Kasumi-1 (cell line): Measurements from ENCODE around the gene PODXL.
"Not testable (repeated sequence)": the region's sequence is repeated elsewhere in the genome, so short reads cannot be mapped to it uniquely, and the experiment has no call there.

ENCODE experiments used
- DNase-seq, 2 experiments: peaks; one replicate each; lab custom pipeline; 2025; lab: John Stamatoyannopoulos, UW

The PODXL gene

DNA sequence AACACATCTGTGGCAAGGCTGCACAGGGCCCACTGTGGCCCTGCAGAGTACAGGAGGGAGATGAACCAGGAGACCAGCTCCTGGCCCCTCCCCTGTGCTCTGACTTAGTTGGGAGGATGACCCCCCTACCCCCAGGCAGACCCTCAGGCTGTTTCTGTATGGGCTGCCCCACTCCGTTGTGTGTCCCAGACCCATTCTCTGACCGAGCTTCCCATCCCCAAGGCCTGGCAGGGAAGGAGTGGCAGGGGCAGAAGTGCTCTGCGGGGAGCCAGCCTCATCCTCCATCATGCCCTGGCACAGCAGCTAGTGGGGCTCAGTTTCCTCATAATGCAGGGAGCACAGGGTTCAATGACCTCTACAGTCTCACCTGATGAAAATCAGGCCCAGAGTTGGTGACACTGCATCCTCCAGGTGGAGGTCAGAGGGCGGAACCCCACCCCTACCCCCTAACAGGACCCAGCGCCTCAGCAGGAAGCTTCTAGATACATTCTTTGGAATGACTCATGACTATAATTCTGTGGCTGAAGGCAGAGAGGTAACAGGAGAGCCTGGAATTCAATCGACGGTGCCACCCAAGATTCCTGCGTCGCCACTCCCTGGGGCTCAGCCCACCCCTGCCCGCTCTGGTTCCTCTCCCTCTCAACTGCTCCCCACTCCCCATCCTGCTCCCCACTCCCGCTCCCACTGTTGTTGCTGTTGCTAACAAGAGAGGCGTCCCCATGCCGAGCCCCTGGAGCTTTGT is 18.2 kb downstream of the PODXL start:
- no peak for DNase-seq

DNA sequence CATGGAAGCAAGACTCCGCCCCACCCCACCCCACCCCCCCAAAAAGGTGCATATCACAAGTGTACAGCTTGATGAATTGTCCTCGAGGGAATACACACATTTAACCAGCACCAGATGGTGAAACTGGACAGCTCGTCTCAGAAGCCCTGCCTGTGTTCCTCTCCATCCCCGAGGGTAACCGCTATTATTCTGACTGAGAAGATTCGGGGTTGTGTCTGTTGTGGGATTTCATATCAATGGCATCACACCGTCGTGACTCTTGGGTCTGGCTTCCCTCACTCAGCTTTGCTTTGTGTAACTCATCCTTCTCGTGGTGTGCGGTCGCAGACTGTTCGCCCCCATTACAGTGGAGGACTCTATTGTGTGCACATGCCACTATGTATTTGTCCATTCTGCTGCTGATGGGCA is 18.9 kb downstream of the PODXL start:
- DNase-seq: no peak

DNA sequence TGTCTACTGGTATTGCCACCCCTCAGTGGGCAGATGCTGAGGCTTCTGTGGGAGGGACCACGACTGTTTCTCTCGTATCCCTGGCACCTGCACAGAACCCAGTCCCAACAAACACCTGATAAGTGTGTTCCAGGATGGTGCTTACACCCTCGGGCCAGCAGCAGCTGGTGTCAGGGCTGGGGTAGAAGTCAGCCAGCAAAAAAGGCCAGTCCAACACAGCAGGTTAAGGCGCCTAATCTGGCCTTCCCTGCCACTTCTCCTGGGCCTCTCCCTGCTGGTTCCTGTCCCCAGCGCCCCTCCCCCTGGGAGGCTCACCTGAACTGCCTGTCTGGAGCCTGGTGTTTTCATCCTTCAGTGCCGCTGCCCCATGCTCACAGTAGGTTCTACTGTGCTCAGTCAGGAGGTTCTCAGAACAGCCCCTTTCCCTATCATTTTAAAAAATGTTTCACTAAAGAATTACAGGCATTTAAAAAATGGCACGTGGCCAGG is 20.0 kb downstream of the PODXL start:
- DNase-seq: no peak

DNA sequence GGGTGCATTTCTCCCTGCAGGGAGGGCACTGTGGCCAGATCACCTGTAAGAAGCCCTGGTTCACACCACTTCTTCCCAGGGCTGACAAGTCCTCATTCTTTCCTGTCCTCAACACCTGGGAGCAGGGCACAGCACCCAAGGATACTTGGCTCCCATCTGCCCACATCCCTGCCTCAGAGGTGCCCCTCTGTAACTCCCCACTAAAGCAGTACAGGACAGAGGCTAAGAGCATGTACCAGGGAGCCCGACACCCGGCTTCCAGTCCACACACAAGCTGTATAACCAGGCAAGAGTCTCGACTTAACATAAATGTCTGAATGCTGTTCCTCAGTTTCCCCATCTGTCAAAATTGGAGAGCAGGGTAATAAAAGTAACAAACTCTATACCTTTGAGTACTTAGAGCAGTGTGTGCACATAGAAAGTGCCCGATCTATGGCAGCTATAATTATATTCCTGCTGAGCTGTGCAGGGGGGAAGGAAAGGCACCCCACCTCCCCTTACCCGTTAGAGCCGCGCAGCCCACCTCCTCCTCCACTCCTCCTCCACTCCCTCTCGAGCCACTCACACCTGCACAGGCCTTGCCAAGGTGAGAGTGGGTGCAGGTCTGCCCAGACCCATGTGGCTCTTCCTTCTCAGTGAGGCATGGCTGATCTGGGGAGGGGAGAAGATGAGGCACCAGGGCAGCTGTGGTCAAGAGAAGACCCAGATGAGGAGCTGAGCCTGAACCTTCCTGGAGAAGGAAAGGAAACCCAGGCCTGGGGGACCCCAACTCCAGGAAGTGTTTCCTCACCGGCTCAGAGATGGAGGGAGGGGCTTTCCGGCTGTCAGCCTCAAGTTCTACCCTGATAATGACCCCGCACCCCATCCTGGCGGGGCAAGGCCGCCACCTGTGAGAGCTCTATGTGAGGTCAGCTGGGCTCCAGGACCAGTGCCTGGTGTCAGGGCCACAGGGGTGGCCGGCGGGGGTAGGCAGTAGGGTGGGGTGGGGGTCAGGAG is 22.6 kb downstream of the PODXL start:
- DNase-seq: no peak

DNA sequence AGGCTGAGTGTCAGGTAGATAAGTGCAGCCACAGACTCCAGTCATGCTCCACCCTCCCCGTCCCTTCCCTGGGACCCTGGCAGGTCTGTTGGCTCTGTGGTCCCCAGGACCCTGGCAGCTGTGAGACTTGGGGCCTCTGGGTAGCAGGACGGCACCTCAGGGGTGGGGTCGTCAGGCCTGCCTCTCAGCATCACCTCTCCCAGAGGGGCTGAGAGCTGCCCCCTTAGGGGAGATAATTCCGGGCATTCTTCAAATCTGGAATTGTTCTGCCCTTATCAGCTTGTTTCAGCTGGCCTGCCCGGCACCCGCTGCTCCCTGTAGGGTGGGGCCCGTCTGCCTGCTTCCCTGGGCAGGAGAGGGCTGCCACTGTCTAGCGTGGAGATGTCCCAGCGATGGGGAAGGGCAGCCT is 23.3 kb downstream of the PODXL start:
- DNase-seq: no peak

DNA sequence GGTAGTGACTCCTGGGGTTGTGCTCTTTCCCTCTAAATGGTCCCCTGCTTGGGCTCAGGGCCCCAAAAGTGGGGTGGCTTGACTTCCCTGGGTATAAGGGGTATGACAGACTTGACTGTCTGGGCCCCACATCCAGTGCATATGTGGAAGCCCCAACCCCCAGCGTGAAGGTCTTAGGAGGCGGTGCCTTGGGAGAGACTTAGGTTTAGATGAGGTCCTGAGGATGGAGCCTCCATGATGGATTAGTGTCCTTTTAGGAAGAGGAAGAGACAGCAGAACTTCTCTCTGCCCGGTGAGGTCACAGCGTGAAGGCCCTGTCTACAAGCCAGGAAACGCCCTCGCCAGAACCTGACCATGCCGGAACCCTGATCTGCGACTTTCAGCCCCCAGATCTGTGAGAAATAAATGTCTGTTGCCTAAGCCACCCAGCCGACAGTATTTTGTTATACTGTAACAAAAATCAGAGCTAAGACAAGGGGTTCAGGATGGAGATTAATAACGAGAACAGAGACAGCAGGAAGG is 23.8 kb downstream of the PODXL start:
- DNase-seq: no peak

DNA sequence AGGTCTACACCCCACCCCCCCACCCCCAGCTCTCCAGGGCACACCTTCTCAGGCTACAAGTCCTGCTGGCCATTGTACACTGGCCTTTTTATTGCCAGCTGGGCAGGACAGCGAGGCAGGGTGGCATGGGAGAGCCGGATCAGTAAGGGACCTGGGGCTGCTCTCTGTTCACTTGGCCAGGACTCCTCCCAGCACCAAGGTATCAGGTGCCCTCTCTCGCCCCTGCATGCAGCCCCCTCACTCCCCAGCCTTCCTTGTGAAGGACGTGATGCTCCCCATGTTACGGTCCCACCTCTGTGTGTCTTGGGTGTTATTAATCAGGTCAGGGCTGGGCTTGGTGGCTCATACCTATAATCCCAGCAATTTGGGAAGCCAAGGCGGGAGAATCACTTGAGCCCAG is 26.3 kb downstream of the PODXL start:
- DNase-seq: no peak

DNA sequence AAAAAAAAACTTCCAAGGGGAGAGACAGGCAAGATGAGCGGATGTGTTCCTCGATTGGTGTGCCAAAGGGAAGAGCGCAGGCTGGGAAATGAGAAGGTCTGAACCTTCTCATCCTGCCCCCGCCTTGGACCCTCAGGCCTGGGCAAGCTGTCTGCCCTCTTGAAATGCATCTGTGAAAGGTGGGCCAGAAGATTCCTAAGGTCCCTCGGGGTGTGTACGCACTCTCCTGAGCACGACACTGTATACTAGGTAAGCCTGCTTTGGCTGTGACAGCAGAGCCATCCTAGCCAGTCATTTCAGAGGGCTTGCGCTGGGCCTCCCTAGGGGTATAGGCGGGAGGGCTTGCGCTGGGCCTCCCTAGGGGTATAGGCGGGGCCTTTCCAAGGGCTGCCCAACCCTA is 26.8 kb downstream of the PODXL start:
- DNase-seq: no peak

DNA sequence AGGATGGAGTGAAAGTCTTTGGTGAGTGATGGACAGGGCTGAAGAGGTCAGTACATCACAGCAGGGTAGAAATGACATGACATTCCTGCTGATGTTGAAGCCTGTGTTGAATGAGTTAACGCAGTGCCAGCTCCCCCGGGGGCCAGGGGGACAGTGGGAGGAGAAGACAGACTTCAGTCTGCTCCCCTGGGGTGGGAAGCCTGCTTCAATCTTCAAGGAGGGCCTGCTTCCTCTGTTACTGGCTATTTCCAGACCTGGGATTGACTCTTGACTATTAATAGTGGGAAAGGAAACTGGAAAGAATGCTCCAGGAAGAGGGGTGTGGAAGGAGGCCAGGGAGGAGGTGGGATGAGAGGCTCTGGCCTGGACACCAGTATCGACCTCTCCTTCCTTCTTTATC is 27.2 kb downstream of the PODXL start:
- no peak for DNase-seq

DNA sequence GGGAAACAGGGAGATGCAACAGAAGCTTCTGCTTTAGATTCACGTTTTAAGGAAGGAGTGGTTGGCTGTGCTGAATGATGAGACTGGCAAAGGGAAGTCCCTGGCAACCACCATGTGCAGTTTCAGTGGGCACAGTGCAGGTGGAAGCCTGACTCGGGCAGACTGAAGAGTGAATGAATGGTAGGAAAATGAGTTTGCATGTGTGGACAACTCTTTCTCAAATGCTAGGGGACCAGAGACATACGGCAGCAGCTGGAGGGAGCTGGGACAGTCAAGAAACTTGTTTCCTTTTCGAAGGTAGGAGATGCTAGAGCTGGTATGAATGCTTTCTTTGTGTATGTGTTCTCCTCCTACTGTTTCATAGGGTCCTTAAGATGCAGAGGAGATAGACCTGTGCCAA is 29.0 kb downstream of the PODXL start:
- peak; percentile 36 to 42 for DNase-seq

DNA sequence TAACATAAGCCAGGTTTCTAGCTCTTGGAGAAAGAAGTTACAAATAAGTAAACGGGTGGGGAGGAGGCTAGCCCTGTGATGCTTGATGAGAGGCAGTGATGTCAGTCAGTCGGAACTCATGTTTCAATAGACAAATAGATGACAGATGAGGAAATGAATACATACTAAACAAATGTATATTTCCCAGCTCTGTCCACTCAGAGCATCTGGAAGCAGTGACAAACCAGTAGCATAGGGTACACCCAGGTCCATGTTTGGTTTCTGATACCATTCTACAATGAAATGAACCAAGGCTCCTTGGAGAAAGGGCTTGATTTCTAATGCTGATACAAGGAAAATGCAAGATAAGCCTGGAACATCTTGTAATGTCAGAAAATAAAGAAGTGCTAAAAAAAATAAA is 30.6 kb downstream of the PODXL start:
- DNase-seq: no peak

DNA sequence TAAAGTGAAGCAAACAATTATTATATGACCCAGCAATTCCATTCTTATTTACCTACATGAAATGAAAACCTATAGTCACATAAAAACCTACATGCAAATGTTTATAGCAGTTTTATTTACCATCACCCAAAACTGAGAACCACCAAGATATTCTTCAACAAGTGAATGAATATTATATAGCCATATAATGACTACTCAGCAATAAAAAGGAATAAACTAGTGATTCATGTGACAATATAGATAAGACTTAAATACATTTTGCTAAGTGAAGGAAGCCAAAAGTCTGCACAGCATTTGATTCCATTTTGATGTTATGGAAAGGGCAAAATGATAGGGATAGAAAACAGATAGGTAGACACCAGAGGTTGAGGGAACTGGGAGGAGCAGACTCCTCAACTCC is 31.7 kb downstream of the PODXL start:
- no peak for DNase-seq

DNA sequence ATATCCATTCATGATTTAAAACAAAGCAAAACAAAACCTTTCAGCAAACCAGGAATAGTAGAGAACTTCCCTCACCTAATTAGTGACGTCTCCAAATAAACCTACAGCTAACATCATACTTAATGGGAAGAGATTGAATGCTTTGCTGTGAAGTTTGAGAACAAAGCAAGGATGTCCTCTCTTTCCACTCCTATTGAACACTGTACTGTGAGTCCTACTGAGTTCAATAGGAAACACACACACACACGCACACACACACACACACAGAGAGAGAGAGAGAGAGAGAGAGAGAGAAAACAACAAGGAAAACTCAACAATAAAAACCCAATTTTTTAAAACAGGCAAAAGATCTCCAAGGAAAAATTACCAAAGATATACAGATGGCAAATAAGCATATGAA is 32.3 kb downstream of the PODXL start:
- DNase-seq: no peak

DNA sequence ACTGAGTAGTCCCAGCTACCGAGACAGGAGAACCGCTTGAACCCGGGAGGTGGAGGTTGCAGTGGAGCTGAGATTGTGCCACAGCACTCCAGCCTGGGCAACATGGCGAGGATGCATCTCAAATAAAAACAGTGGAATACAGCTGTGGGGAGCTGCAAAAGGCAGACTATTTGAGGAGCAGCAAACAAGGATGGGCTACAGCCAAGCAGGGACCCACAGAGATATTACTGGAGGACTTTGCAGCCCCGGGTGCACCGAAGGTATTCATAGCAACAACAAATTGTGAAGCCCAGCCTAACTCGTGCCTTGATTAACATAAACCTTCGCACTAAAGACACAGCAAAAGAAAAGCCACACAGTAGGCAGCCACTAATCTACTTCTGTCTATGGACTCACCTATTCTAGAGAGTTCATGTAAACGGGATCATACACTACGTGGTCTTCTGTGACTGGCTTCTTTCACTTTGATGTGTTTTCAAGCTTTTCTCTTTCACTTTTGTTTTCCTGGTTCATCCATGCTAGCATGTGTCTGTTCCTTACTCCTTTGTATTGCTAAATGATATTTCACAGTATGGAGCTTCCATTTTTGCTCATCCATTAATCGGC is 34.0 kb downstream of the PODXL start:
- no peak for DNase-seq

DNA sequence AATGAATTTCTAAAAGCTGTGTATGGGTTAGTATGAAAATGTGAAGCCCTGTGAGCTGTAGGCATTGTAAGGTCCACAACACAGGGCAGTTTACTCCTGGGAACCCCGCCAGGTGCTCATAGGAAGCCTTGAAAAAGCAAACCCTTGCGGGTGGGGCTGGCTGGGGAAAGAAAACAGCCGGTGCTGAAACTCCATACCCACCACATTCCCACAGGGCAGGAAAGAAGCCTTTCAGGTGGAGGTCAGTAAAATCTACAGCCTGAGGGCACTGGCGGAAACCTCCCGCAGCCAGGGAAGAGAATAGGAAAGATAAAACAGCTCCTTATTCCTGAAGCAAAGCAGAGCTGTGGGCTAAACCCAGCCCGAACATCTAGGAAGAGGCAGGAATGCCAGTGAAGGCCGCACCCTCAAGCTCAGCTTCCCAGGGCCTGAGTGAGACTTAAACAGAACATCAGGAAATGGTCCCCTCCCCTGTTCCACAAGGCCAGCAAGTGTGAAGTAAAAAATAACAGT is 34.7 kb downstream of the PODXL start:
- no peak for DNase-seq

DNA sequence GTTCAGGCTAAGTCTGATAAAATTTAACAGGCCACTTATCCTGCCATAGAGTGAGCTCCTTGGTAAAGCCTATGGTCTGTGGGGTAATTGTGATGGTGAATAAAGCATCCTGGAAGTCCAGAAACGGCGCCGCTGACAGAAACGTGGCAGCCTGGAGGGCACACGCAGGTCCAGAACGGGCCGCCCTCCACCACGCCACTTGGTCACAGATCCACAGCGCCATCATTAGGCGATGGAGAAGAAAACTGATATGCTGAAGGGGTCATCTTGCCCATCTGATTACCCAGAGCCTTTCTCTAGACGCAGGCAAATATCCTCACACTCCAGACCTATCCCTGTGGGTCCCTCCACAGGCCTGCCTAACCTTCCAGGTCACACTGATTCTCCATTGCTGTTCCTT is 37.8 kb downstream of the PODXL start:
- DNase-seq: no peak

DNA sequence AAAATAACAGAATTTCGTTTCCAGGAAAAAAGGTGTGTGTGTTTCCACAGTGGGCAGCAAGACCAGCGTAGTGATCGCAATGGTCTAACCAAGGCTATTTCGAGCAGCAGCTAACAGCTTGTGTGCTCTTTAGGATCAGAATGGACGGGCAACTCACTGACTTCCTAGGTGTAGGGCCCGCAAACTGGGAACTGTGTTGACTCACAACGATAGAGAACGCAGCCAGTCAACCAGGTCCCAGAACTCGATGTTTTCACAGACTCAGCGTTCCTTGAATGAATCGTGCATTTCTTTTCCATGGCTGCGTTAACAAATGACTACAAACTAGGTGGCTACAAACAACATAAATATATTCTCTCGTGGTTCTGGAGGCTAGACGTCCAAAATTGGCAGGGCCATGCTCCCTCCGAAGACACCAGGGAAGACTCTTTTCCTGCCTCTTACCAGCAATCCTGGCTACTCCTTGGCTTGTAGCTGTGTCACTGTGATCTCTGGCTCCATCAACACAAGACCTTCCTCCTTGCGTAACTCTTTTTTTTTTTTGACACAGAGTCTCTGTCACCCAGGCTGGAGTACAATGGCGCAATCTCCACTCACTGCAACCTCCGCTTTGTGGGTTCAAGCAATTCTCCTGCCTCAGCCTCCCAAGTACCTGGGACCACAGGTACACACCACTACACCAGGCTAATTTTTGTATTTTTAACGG is 39.1 kb downstream of the PODXL start:
- no peak for DNase-seq

DNA sequence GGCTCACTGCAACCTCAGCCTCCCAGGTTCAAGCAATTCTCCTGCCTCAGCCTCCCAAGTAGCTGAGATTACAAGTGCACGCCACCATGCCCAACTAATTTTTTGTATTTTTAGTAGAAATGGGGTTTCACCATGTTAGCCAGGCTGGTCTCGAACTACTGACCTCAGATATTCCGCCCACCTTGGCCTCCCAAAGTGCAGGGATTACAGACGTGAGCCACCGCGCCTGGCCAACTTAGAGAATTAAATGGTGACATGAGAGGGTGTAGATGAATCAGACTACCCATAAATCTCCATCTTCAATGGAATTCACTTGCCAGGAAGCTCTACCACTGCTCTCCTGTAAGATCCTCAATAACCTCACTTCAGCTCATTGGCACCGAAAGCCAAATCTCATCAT is 41.0 kb downstream of the PODXL start:
- not testable (repeated sequence) for DNase-seq

DNA sequence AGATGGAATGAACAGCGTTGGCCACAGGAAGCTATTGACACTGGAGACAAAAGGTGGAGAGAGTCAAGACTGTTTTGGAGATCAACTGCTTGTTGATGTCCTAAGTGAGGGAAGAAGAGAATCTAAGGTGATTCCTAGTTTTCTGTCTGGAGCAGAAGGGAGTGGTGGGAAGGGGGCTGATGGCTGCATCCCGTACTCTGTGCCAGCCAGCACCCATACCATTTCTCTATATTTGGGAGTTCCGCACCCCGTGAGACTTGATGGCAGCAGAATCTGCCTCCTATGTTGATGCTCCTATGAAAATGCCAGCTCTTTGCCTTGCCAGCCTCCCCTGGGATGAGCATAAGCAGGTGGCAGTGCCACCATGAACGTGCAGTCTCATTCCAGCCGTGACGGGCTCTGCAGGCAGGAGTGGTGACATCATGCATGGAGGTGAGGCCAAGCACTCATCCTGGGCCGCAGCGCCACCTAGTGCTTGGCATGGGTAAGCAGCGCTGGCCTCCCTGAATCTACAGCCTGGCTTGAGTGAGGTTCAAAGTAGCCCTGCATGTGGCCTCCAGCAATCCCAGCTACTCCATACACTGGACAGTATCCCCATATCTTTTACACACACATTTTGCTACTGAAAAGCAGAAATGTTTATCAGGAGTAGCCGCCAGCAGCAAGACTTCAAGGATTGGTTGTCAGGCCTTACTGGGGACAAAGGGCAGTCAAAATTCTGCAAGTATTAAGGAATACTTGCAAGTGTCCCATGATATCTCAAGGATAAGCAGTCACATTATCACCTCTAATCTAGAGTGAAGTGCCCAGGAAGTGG is 43.0 kb downstream of the PODXL start:
- DNase-seq: peak; percentile 76 to 79

DNA sequence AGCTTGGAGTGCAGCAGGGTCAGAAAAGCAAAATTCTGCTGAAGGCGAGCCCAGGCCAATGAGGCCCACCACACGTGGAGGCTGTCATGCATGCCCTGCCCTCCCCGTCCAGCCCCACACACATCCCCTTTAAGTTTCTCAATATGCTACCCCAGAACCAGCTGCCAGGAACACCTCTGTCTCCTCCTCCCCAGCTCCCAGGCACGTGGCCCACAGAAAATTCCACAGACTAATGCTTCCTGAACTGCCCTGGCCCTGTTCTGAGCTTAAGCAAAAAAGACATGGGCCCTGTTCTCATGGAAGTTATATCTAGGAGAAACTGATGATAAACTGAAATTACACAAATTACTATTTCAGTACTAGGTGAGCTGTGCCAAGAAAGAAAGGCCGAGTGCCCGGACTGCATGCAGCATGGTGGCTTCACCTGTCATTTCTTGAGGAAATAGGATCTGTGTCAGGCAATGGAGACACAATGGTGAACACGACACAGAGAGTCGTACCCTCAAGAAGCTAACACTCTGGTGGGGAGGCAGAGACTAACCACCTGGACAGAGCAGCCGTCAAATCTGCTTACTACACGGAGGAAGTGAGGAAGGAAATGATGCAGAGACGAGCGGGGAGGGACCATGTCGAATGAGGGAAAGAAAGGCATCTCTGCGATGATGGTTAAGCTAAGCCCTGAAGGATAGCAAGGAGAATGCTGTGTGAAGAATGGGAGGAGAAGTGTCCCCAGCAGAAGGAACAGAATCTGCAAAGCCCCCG is 44.5 kb downstream of the PODXL start:
- no peak for DNase-seq
